GM12878 (cell line): ENCODE data around the gene CLDN14.

Experiments used
- CEBPB ChIP-seq, 2 experiments: fragments of 150-350 bp in 1 of 2; IDR thresholded peaks; 2 replicates each; pipeline ENCODE4 v1.6.1; 2012 to 2014; ENCODE audit warnings: low read depth in 2 of 2, low read length in 2 of 2, borderline replicate concordance in 1 of 2, inconsistent platforms in 1 of 2
- FOXM1 ChIP-seq: IDR thresholded peaks from 2 replicates; pipeline ENCODE4 v1.6.1; 2012; ENCODE audit warnings: low read depth, mild to moderate bottlenecking, inconsistent platforms, low read length, moderate library complexity
- JUND ChIP-seq: IDR thresholded peaks from 2 replicates; pipeline ENCODE4 v1.6.1; 2012; ENCODE audit warnings: low read depth, mild to moderate bottlenecking, low read length, improper control_type of control experiment, moderate library complexity
- PML ChIP-seq: IDR thresholded peaks from 2 replicates; pipeline ENCODE4 v1.6.1; 2012; ENCODE audit warnings: low read length, inconsistent platforms
- SUZ12 ChIP-seq: fragments of 200-600 bp; sonication (generic); IDR thresholded peaks from one replicate; pipeline ENCODE4 v1.6.1; 2018; ENCODE audit warnings: antibody characterized with exemption, mild to moderate bottlenecking; ENCODE audit not compliant: unreplicated experiment
- TARDBP ChIP-seq: IDR thresholded peaks from 2 replicates; pipeline ENCODE4 v1.6.1; 2016; ENCODE audit warnings: borderline replicate concordance

DNA sequence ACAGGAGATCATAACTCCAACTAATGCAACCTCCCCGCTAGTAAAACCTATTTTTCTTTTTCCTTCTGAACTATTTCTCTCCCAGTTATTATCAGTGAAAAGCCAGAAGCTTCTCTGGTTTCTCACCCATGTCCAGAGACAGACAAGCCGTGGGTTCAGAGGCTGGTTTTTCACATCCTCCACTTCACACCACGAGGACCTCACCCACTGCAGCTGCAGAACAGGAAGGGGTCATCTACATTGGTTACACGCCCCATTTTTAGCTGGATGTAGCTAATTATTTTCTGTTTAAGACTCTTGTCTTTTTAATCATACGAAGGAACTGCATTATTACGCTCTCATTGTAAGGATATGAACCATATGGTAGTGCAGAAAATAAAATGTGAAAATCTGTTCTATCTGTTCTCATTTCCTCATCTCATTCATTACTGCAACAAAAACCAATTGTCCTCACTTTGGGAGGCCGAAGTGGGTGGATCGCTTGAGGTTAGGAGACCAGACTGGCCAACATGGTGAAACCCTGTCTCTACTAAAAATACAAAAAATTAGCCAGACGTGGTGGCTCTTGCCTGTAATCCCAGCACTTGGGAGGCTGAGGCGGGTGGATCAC is 39.1 kb upstream of the CLDN14 start:
- TF ChIP-seq SUZ12 (no peak), TARDBP (no peak), FOXM1 (no peak), CEBPB (IDR thresholded peaks at IDR 0.05; ENCODE audit: borderline replicate concordance in 1 of 2, low read depth in 2 of 2, low read length in 2 of 2) (no peak), JUND (no peak), PML (no peak)
